WTC11 (cell line): ENCODE data around the gene CALM3. TPM values are rescaled to one million over a fixed set of nuclear protein-coding genes. Genes with fewer than 3 reads are reported as not detected.

Source experiments
- EMX1 ChIP-seq: fragments of 250-450 bp; sonication (Bioruptor Pico); IDR thresholded peaks from 2 replicates; pipeline ENCODE4 v1.8.0; 2021; ENCODE audit warnings: mild to moderate bottlenecking
- ETV6 ChIP-seq: sonication (generic); formaldehyde crosslinking; IDR thresholded peaks from 2 replicates; pipeline ENCODE4 v1.8.1; 2022; ENCODE audit warnings: mild to moderate bottlenecking, missing genetic modification reagents
- FOXK1 ChIP-seq: sonication (generic); formaldehyde crosslinking; IDR thresholded peaks from 2 replicates; pipeline ENCODE4 v1.8.0; 2022; ENCODE audit warnings: mild to moderate bottlenecking, moderate library complexity, missing genetic modification reagents
- FOXP1 ChIP-seq: sonication (generic); formaldehyde crosslinking; IDR thresholded peaks from 2 replicates; pipeline ENCODE4 v1.8.0; 2022; ENCODE audit warnings: missing genetic modification reagents, mild to moderate bottlenecking, moderate library complexity, borderline replicate concordance
- GABPB1 ChIP-seq: sonication (generic); formaldehyde crosslinking; IDR thresholded peaks from 2 replicates; pipeline ENCODE4 v1.8.1; 2023; ENCODE audit warnings: mild to moderate bottlenecking, missing genetic modification reagents
- GTF2I ChIP-seq: fragments of 250-450 bp; sonication (Bioruptor Pico); conservative IDR thresholded peaks from 2 replicates; pipeline ENCODE4 v1.4.0; 2021; ENCODE audit warnings: mild to moderate bottlenecking
- HMGA2 ChIP-seq: fragments of 250-450 bp; sonication (Bioruptor Pico); IDR thresholded peaks from 2 replicates; pipeline ENCODE4 v1.4.0; 2021; ENCODE audit warnings: mild to moderate bottlenecking, moderate library complexity
- MXD4 ChIP-seq: fragments of 250-450 bp; sonication (Bioruptor Pico); IDR thresholded peaks from 2 replicates; pipeline ENCODE4 v1.8.0; 2021; ENCODE audit warnings: mild to moderate bottlenecking, moderate library complexity, borderline replicate concordance
- PRRX2 ChIP-seq: fragments of 250-450 bp; sonication (Bioruptor Pico); IDR thresholded peaks from 2 replicates; pipeline ENCODE4 v1.8.0; 2021; ENCODE audit warnings: mild to moderate bottlenecking
- RORB ChIP-seq: fragments of 250-450 bp; sonication (Bioruptor Pico); IDR thresholded peaks from 2 replicates; pipeline ENCODE4 v1.9.0; 2021; ENCODE audit warnings: mild to moderate bottlenecking
- SOX15 ChIP-seq: fragments of 250-450 bp; sonication (Bioruptor Pico); IDR thresholded peaks from 2 replicates; pipeline ENCODE4 v1.9.0; 2021; ENCODE audit warnings: mild to moderate bottlenecking
- TCF7 ChIP-seq: sonication (generic); formaldehyde crosslinking; IDR thresholded peaks from 2 replicates; pipeline ENCODE4 v1.8.0; 2022; ENCODE audit warnings: mild to moderate bottlenecking, low read depth, missing genetic modification reagents, moderate library complexity
- TP53 ChIP-seq: sonication (generic); formaldehyde crosslinking; IDR thresholded peaks from 2 replicates; pipeline ENCODE4 v1.8.1; 2023; ENCODE audit warnings: mild to moderate bottlenecking, missing genetic modification reagents
- ZNF317 ChIP-seq: sonication (generic); formaldehyde crosslinking; IDR thresholded peaks from 2 replicates; pipeline ENCODE4 v1.8.1; 2023; ENCODE audit warnings: low read depth, mild to moderate bottlenecking, moderate library complexity, missing genetic modification reagents, borderline replicate concordance
- ZNF423 ChIP-seq: fragments of 250-450 bp; sonication (Bioruptor Pico); IDR thresholded peaks from 2 replicates; pipeline ENCODE4 v2.1.2; 2022; ENCODE audit warnings: mild to moderate bottlenecking, moderate library complexity
- total RNA-seq: library from RNA; stranded (reverse); gene quantifications from 3 replicates; pipeline ENCODE4 v1.2.3, GENCODE V29; 2021
- TF ChIP-seq, protein P1 (sequence below): sonication (generic); formaldehyde crosslinking; IDR thresholded peaks from 2 replicates; pipeline ENCODE4 v1.8.1; 2022; ENCODE audit warnings: low read depth, mild to moderate bottlenecking, moderate library complexity, missing genetic modification reagents, borderline replicate concordance
- TF ChIP-seq, protein P2 (sequence below): sonication (generic); formaldehyde crosslinking; IDR thresholded peaks from 2 replicates; pipeline ENCODE4 v1.8.0; 2023; ENCODE audit warnings: missing genetic modification reagents, mild to moderate bottlenecking, borderline replicate concordance
- TF ChIP-seq, protein P3 (sequence below): fragments of 250-450 bp; sonication (Bioruptor Pico); IDR thresholded peaks from 2 replicates; pipeline ENCODE4 v2.1.2; 2022; ENCODE audit warnings: mild to moderate bottlenecking, moderate library complexity
- TF ChIP-seq, protein P4 (sequence below): fragments of 250-450 bp; sonication (Bioruptor Pico); IDR thresholded peaks from 2 replicates; pipeline ENCODE4 v1.8.0; 2021; ENCODE audit warnings: mild to moderate bottlenecking
- TF ChIP-seq, protein P5 (sequence below): sonication (generic); formaldehyde crosslinking; IDR thresholded peaks from 2 replicates; pipeline ENCODE4 v1.8.1; 2022; ENCODE audit warnings: mild to moderate bottlenecking, moderate library complexity, missing genetic modification reagents

Gene CALM3
- total RNA-seq, 1 experiment from 2014 or later, result 306 TPM

DNA sequence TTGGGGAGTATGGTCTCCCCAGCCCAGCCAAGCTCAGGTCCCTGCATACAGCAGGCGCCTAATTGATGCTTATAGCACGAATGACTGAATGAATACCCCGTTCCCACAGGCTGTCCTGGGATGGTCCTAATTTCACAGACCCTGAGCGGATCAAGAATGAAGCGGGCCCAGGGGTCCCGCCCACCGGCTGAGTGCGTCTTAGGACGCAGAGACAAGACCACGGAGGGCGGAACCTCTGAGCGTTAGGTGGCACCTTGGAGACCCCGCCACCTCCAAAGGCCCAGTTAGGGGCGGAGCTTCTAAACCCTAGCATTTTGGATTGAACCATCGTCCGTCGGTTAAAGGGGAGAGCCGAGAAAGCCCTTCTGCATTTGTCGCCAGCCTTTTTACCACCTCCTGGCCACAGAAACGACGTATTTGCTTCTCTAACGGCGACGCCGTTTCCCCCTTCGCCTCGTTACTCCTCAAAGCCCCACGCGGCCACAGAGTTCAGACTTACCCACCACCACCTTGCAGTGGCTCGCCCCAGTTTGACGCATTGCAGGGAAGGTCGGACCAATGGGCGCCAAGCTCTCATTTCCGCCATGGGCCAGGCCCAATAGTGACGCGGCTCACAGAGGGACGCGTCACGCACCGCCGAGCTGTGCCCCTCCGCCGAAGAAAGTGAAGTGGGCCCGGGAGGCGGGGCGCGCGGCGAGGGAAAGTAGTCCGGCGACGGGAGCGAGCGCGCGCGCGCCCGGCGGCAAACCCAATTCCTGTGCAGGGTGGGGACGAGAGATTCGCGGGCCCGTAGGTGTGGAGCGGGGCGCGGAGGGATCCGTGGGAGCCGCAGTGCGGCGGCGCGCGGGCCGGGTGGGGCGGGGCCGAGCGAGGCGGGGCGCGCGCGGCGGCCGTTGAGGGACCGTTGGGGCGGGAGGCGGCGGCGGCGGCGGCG, 479 bp upstream of the CALM3 start (continued):
- TF ChIP-seq, protein P1, sequence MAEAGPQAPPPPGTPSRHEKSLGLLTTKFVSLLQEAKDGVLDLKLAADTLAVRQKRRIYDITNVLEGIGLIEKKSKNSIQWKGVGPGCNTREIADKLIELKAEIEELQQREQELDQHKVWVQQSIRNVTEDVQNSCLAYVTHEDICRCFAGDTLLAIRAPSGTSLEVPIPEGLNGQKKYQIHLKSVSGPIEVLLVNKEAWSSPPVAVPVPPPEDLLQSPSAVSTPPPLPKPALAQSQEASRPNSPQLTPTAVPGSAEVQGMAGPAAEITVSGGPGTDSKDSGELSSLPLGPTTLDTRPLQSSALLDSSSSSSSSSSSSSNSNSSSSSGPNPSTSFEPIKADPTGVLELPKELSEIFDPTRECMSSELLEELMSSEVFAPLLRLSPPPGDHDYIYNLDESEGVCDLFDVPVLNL, result 0 out of 2 replicates have a peak, but pooled peaks have one; percentile 81
- TF ChIP-seq, protein P2, sequence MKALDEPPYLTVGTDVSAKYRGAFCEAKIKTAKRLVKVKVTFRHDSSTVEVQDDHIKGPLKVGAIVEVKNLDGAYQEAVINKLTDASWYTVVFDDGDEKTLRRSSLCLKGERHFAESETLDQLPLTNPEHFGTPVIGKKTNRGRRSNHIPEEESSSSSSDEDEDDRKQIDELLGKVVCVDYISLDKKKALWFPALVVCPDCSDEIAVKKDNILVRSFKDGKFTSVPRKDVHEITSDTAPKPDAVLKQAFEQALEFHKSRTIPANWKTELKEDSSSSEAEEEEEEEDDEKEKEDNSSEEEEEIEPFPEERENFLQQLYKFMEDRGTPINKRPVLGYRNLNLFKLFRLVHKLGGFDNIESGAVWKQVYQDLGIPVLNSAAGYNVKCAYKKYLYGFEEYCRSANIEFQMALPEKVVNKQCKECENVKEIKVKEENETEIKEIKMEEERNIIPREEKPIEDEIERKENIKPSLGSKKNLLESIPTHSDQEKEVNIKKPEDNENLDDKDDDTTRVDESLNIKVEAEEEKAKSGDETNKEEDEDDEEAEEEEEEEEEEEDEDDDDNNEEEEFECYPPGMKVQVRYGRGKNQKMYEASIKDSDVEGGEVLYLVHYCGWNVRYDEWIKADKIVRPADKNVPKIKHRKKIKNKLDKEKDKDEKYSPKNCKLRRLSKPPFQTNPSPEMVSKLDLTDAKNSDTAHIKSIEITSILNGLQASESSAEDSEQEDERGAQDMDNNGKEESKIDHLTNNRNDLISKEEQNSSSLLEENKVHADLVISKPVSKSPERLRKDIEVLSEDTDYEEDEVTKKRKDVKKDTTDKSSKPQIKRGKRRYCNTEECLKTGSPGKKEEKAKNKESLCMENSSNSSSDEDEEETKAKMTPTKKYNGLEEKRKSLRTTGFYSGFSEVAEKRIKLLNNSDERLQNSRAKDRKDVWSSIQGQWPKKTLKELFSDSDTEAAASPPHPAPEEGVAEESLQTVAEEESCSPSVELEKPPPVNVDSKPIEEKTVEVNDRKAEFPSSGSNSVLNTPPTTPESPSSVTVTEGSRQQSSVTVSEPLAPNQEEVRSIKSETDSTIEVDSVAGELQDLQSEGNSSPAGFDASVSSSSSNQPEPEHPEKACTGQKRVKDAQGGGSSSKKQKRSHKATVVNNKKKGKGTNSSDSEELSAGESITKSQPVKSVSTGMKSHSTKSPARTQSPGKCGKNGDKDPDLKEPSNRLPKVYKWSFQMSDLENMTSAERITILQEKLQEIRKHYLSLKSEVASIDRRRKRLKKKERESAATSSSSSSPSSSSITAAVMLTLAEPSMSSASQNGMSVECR (CRISPR knock-in tag), result 0 out of 2 replicates have a peak, but pooled peaks have one; percentile 46
- TF ChIP-seq GABPB1 (CRISPR knock-in tag) (no peak), TP53 (CRISPR knock-in tag) (0 out of 2 replicates have a peak, but pooled peaks have one; percentile 25), HMGA2 (peak; percentile 4; the same call in 1 of the 2 replicates), SOX15 (CRISPR knock-in tag) (peak; percentile 52; the same call in 1 of the 2 replicates), GTF2I (CRISPR knock-in tag) (peak; percentile 85), PRRX2 (CRISPR knock-in tag) (0 out of 2 replicates have a peak, but pooled peaks have one; percentile 86), FOXP1 (CRISPR knock-in tag) (peak; percentile 30; the same call in 1 of the 2 replicates), ZNF317 (CRISPR knock-in tag) (no peak), MXD4 (CRISPR knock-in tag) (peak; percentile 86; the same call in 1 of the 2 replicates), ZNF423 (CRISPR knock-in tag) (peak; percentile 59), TCF7 (CRISPR knock-in tag) (no peak), ETV6 (CRISPR knock-in tag) (peak; percentile 76; the same call in 1 of the 2 replicates), FOXK1 (peak; percentile 86; the same call in 1 of the 2 replicates), RORB (CRISPR knock-in tag) (no peak), EMX1 (CRISPR knock-in tag) (peak; percentile 77; the same call in 1 of the 2 replicates)
- TF ChIP-seq, protein P3, sequence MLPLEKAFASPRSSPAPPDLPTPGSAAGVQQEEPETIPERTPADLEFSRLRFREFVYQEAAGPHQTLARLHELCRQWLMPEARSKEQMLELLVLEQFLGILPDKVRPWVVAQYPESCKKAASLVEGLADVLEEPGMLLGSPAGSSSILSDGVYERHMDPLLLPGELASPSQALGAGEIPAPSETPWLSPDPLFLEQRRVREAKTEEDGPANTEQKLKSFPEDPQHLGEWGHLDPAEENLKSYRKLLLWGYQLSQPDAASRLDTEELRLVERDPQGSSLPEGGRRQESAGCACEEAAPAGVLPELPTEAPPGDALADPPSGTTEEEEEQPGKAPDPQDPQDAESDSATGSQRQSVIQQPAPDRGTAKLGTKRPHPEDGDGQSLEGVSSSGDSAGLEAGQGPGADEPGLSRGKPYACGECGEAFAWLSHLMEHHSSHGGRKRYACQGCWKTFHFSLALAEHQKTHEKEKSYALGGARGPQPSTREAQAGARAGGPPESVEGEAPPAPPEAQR, result peak; percentile 98
- TF ChIP-seq, protein P4, sequence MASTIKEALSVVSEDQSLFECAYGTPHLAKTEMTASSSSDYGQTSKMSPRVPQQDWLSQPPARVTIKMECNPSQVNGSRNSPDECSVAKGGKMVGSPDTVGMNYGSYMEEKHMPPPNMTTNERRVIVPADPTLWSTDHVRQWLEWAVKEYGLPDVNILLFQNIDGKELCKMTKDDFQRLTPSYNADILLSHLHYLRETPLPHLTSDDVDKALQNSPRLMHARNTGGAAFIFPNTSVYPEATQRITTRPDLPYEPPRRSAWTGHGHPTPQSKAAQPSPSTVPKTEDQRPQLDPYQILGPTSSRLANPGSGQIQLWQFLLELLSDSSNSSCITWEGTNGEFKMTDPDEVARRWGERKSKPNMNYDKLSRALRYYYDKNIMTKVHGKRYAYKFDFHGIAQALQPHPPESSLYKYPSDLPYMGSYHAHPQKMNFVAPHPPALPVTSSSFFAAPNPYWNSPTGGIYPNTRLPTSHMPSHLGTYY, result peak; percentile 86; the same call in 1 of the 2 replicates
- TF ChIP-seq, protein P5, sequence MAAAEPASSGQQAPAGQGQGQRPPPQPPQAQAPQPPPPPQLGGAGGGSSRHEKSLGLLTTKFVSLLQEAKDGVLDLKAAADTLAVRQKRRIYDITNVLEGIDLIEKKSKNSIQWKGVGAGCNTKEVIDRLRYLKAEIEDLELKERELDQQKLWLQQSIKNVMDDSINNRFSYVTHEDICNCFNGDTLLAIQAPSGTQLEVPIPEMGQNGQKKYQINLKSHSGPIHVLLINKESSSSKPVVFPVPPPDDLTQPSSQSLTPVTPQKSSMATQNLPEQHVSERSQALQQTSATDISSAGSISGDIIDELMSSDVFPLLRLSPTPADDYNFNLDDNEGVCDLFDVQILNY (CRISPR knock-in tag), result peak; percentile 92
